Suprapubic skin (tissue), 4 donors: ENCODE measurements around the gene GOLGA5. TPM values are rescaled to one million over a fixed set of nuclear protein-coding genes. Genes with fewer than 3 reads are reported as not detected.

Experiments
- DNase-seq, 2 donors: peaks; one replicate each; pipeline ENCODE4 v3.0.0-alpha.2; 2019; ENCODE audit warnings: low spot score in 2 of 2
- H3K27ac ChIP-seq: fragments of 200-600 bp; sonication (generic); one replicate; pipeline ENCODE4 v1.5.1; 2019
- H3K27me3 ChIP-seq: fragments of 200-600 bp; sonication (generic); one replicate; pipeline ENCODE4 v1.5.1; 2019
- H3K36me3 ChIP-seq: fragments of 200-600 bp; sonication (generic); one replicate; pipeline ENCODE4 v1.5.1; 2019
- H3K4me1 ChIP-seq: fragments of 200-600 bp; sonication (generic); one replicate; pipeline ENCODE4 v1.5.1; 2019
- H3K4me3 ChIP-seq: fragments of 200-600 bp; sonication (generic); one replicate; pipeline ENCODE4 v1.5.1; 2019; ENCODE audit warnings: mild to moderate bottlenecking
- H3K9me3 ChIP-seq: fragments of 200-600 bp; sonication (generic); one replicate; pipeline ENCODE4 v1.5.1; 2019
- EP300 ChIP-seq: sonication (generic); formaldehyde crosslinking; IDR thresholded peaks from one replicate; pipeline ENCODE4 v1.6.1; 2017; ENCODE audit warnings: antibody characterized with exemption
- POLR2A ChIP-seq, 2 donors: fragments of 450-650 bp; IDR thresholded peaks; one replicate each; pipeline ENCODE4 v1.6.1; 2017; ENCODE audit warnings: antibody characterized with exemption in 2 of 2, mild to moderate bottlenecking in 2 of 2, moderate library complexity in 2 of 2
- POLR2AphosphoS5 ChIP-seq, 3 donors: sonication (generic); formaldehyde crosslinking; IDR thresholded peaks; one replicate each; pipeline ENCODE4 v1.6.1; 2017; ENCODE audit warnings: antibody characterized with exemption in 3 of 3
- WGBS: methylation state at CpG from one replicate; pipeline ENCODE4 v1.1.5; 2018; 5-methylcytosine and 5-hydroxymethylcytosine counted together
- total RNA-seq, 4 donors: library from RNA; depleted of rRNA; stranded (reverse); fragments of >200 nt; gene quantifications; one replicate each; pipeline ENCODE4 v1.1.0, GENCODE V29; 2016
- TF ChIP-seq, protein P1 (sequence below), 2 donors: fragments of 200-600 bp in 1 of 2; fragments of 450-650 bp in 1 of 2; sonication (generic) in 1 of 2; IDR thresholded peaks; one replicate each; pipeline ENCODE4 v1.5.1; 2016 to 2019; ENCODE audit warnings: antibody characterized with exemption in 2 of 2, mild to moderate bottlenecking in 1 of 2, moderate library complexity in 1 of 2

The GOLGA5 gene
- total RNA-seq, 4 donors from 2014 or later = 26.2 to 35.3 (median 30.8) TPM

DNA sequence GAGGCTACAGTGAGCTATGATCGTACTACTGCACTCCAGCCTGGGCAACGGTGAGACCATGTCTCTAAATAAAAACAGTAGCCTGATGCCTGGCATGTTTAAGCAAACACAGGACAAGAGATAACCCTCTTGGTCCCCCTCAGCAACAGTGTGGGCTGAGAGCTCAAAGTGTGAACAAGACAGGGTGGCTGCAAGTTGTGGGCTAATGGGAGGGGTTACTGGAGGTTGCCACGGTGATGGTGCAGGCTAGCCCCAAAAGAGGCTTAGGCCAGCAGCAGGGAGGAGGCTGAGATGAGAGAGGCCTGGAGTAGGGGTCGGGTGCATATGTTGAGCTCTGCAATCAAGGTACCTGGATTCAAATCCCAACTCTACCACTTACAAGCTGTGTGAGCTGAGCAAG is 42.3 kb upstream of the GOLGA5 start:
- peaks cover 12% of the 10 kb centered on the region for H3K4me1 ChIP-seq
- WGBS = 81% methylated on average over 4 of the region's 4 CpGs
- no peaks in the 10 kb centered on the region for H3K9me3 ChIP-seq
- H3K27ac ChIP-seq = no peak overlapping the region
- no peak overlapping the region for H3K4me3 ChIP-seq
- DNase-seq = no peak
- no peaks in the 10 kb centered on the region for H3K27me3 ChIP-seq
- TF ChIP-seq POLR2A (IDR thresholded peaks at IDR 0.05) = no peak
- TF ChIP-seq EP300 = no peak
- TF ChIP-seq, protein P1, sequence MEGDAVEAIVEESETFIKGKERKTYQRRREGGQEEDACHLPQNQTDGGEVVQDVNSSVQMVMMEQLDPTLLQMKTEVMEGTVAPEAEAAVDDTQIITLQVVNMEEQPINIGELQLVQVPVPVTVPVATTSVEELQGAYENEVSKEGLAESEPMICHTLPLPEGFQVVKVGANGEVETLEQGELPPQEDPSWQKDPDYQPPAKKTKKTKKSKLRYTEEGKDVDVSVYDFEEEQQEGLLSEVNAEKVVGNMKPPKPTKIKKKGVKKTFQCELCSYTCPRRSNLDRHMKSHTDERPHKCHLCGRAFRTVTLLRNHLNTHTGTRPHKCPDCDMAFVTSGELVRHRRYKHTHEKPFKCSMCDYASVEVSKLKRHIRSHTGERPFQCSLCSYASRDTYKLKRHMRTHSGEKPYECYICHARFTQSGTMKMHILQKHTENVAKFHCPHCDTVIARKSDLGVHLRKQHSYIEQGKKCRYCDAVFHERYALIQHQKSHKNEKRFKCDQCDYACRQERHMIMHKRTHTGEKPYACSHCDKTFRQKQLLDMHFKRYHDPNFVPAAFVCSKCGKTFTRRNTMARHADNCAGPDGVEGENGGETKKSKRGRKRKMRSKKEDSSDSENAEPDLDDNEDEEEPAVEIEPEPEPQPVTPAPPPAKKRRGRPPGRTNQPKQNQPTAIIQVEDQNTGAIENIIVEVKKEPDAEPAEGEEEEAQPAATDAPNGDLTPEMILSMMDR (IDR thresholded peaks at IDR 0.05) = no peak
- no peak for TF ChIP-seq POLR2AphosphoS5 (IDR thresholded peaks at IDR 0.05)
- H3K36me3 ChIP-seq = no peaks in the 10 kb centered on the region

DNA sequence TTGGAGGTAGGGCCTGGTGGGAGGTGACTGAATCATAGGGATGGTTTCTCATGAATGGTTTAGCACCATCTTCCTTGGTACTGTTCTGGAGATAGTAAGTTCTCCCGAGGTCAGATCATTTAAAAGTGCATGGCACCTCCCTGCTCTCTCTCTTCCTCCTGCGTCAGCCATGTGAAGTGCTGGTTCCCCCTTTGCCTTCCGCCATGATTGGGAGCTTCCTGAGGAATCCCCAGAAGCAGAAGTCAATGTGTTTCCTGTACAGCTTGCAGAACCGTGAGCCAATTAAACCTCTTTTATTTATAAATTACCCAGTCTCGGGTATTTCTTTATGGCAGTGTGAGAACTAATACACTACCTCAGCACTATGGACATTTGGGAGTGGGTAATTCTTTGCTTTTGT is 40.9 kb upstream of the GOLGA5 start:
- TF ChIP-seq, protein P1 (IDR thresholded peaks at IDR 0.05) = no peak
- TF ChIP-seq POLR2AphosphoS5 (IDR thresholded peaks at IDR 0.05) (no peak), EP300 (no peak), POLR2A (IDR thresholded peaks at IDR 0.05) (no peak)
- H3K4me1 ChIP-seq = no peaks in the 10 kb centered on the region
- no peaks in the 10 kb centered on the region for H3K9me3 ChIP-seq
- H3K4me3 ChIP-seq = no peak overlapping the region
- H3K27me3 ChIP-seq = no peaks in the 10 kb centered on the region
- DNase-seq = no peak
- no peak overlapping the region for H3K27ac ChIP-seq
- WGBS = 86% methylated on average over 5 of the region's 5 CpGs
- no peaks in the 10 kb centered on the region for H3K36me3 ChIP-seq

GRCh38 chr14:92754966-92755365 is 39.1 kb upstream of the GOLGA5 start:
- Histone ChIP-seq H3K27me3 (no peaks in the 10 kb centered on the region), H3K4me3 (no peak overlapping the region), H3K4me1 (no peaks in the 10 kb centered on the region), H3K36me3 (no peaks in the 10 kb centered on the region), H3K9me3 (no peaks in the 10 kb centered on the region), H3K27ac (no peak overlapping the region)
- no peak for TF ChIP-seq POLR2A (IDR thresholded peaks at IDR 0.05)
- TF ChIP-seq, protein P1 (IDR thresholded peaks at IDR 0.05) = no peak
- no peak for TF ChIP-seq EP300
- TF ChIP-seq POLR2AphosphoS5 (IDR thresholded peaks at IDR 0.05) = no peak
- no peak for DNase-seq
- 61% methylated on average over 1 of the region's 1 CpG for WGBS

DNA sequence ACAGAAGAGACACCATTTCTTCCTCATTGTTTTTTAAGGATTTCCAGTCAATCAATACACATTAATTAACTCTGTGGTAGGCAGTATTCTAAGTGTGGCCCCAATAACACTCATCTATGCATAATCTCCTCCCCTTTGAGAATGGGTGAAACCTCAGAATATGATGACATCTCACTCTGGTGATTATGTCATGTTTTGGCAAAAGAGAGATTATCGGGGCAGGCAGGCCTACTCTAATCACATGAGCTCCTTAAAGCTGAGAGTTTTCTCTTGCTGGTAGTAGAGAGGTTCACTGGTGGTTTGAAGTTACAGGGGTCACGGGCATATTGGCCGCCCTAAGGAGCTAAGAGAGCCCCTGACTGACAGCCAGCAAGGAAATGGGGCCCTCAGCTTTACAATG is 38.6 kb upstream of the GOLGA5 start:
- Histone ChIP-seq H3K9me3 (no peaks in the 10 kb centered on the region), H3K27me3 (no peaks in the 10 kb centered on the region), H3K4me1 (no peaks in the 10 kb centered on the region), H3K27ac (no peak overlapping the region), H3K36me3 (no peaks in the 10 kb centered on the region), H3K4me3 (no peak overlapping the region)
- TF ChIP-seq POLR2A (IDR thresholded peaks at IDR 0.05) (no peak), POLR2AphosphoS5 (IDR thresholded peaks at IDR 0.05) (no peak), EP300 (no peak)
- TF ChIP-seq, protein P1 (IDR thresholded peaks at IDR 0.05) = no peak
- 69% methylated on average over 3 of the region's 3 CpGs for WGBS
- DNase-seq = no peak

- H3K36me3 ChIP-seq = no peaks in the 10 kb centered on the region
- H3K27ac ChIP-seq = no peak overlapping the region
- no peaks in the 10 kb centered on the region for H3K9me3 ChIP-seq
- H3K27me3 ChIP-seq = no peaks in the 10 kb centered on the region
- no peak for DNase-seq
- no peak overlapping the region for H3K4me3 ChIP-seq
- no peaks in the 10 kb centered on the region for H3K4me1 ChIP-seq
- TF ChIP-seq, protein P1 (IDR thresholded peaks at IDR 0.05) = no peak
- no peak for TF ChIP-seq EP300
- TF ChIP-seq POLR2A (IDR thresholded peaks at IDR 0.05) = no peak
- TF ChIP-seq POLR2AphosphoS5 (IDR thresholded peaks at IDR 0.05) = no peak
- 85% methylated on average over 4 of the region's 4 CpGs for WGBS
Measured at GRCh38 chr14:92756446-92756845, 37.7 kb upstream of the GOLGA5 start.
